ENCODE measurements around the gene VAV2. TPM values are rescaled to one million over a fixed set of nuclear protein-coding genes. Genes with fewer than 3 reads are reported as not detected.
A peak's percentile ranks its signal among the peaks of the same experiment; 100 is the strongest.
"Not testable (repeated sequence)": the region's sequence is repeated elsewhere in the genome, so short reads cannot be mapped to it uniquely, and the experiment has no call there.

The VAV2 gene
- total and polyA plus RNA-seq, 12 donors = 3.3 to 96.2 (median 31.2) TPM

- Histone ChIP-seq H3K9me3 (replicated peaks in 1 of 3) (no peaks in the 10 kb centered on the region), H3K27ac (peak overlapping the region in 1 of 5 donors; percentile 62), H3K4me3 (no peak overlapping the region), H3K36me3 (replicated peaks in 1 of 2) (no peaks in the 10 kb centered on the region), H3K4me1 (replicated peaks in 1 of 2) (peaks cover 0 to 3% of the 10 kb centered on the region in 2 donors), H3K27me3 (no peaks in the 10 kb centered on the region)
- WGBS, 4 donors = 78 to 98% (median 88%) methylated on average over 6 of the region's 6 CpGs; no CpG with 5 or more reads in 1 of the 4 donors
- TF ChIP-seq POLR2A (IDR thresholded peaks at IDR 0.05) (no peak), CTCF (IDR thresholded peaks at IDR 0.05) (no peak)
- DNase-seq = no peak
- intact Hi-C loops (cut with DNase I) = no loop called here
Measured at GRCh38 chr9:133927041-133927440, 65.1 kb downstream of the VAV2 start.

GRCh38 chr9:133926165-133926856 lies 65.8 kb downstream of the VAV2 start:
- intact Hi-C loops (cut with DNase I) = no loop called here
- Histone ChIP-seq H3K9me3 (replicated peaks in 1 of 3) (no peaks in the 10 kb centered on the region), H3K4me3 (no peak overlapping the region), H3K27me3 (no peaks in the 10 kb centered on the region), H3K27ac (peak overlapping the region in 1 of 5 donors; percentile 62), H3K4me1 (replicated peaks in 1 of 2) (peaks cover 0 to 3% of the 10 kb centered on the region in 2 donors), H3K36me3 (replicated peaks in 1 of 2) (no peaks in the 10 kb centered on the region)
- no peak for TF ChIP-seq CTCF (IDR thresholded peaks at IDR 0.05)
- no peak for TF ChIP-seq POLR2A (IDR thresholded peaks at IDR 0.05)
- 90 to 97% (median 95%) methylated on average over 9 of the region's 9 CpGs for whole genome bisulfite sequencing, 4 donors
- no peak for DNase-seq

- intact Hi-C loops (cut with DNase I) = no loop called here
- no peaks in the 10 kb centered on the region for H3K36me3 ChIP-seq (replicated peaks in 1 of 2)
- H3K4me3 ChIP-seq = no peak overlapping the region
- no peak overlapping the region for H3K27ac ChIP-seq
- peaks cover 0 to 3% of the 10 kb centered on the region in 2 donors for H3K4me1 ChIP-seq (replicated peaks in 1 of 2)
- H3K9me3 ChIP-seq (replicated peaks in 1 of 3) = no peaks in the 10 kb centered on the region
- WGBS, 4 donors = 90 to 100% (median 97%) methylated on average over 4 to 5 of the region's 5 CpGs
- no peak for TF ChIP-seq CTCF (IDR thresholded peaks at IDR 0.05)
- TF ChIP-seq POLR2A (IDR thresholded peaks at IDR 0.05) = no peak
- no peaks in the 10 kb centered on the region for H3K27me3 ChIP-seq
- no peak for DNase-seq
Measured at GRCh38 chr9:133924453-133924852, 67.7 kb downstream of the VAV2 start.

GRCh38 chr9:133923608-133924007 lies 68.5 kb downstream of the VAV2 start:
- H3K4me1 ChIP-seq (replicated peaks in 1 of 2); DNase-seq; H3K27me3 ChIP-seq; H3K36me3 ChIP-seq (replicated peaks in 1 of 2); H3K27ac ChIP-seq; intact Hi-C loops (cut with DNase I); H3K9me3 ChIP-seq (replicated peaks in 1 of 3); H3K4me3 ChIP-seq: not testable (repeated sequence)
- WGBS, 4 donors = 90 to 100% (median 95%) methylated on average over 2 of the region's 2 CpGs

GRCh38 chr9:133921866-133922265 lies 70.3 kb downstream of the VAV2 start:
- WGBS, 4 donors = 93 to 100% (median 96%) methylated on average over 2 to 17 of the region's 17 CpGs

More at GRCh38 chr9:133921866-133922265, 70.3 kb downstream of the VAV2 start:
- Histone ChIP-seq H3K27me3 (no peaks in the 10 kb centered on the region), H3K9me3 (replicated peaks in 1 of 3) (no peaks in the 10 kb centered on the region), H3K4me3 (no peak overlapping the region), H3K27ac (no peak overlapping the region), H3K4me1 (replicated peaks in 1 of 2) (peaks cover 0 to 5% of the 10 kb centered on the region in 2 donors), H3K36me3 (replicated peaks in 1 of 2) (no peaks in the 10 kb centered on the region)
- no peak for DNase-seq
- TF ChIP-seq POLR2A (IDR thresholded peaks at IDR 0.05) (no peak), CTCF (IDR thresholded peaks at IDR 0.05) (no peak)
- intact Hi-C loops (cut with DNase I) = no loop called here

Data from adrenal gland (tissue), 12 donors.